NCI-H1105 treated with DMSO at 0.1 percent for 48 hours (cell line): Measurements from ENCODE around the gene DES.

Source experiments
- DNase-seq: peaks from one replicate; lab custom pipeline; 2025; lab: John Stamatoyannopoulos, UW

Gene DES

GRCh38 chr2:219419331-219420197 is 1.4 kb downstream of the DES start:
- no peak for DNase-seq

- DNase-seq, result no peak
Measured at GRCh38 chr2:219420687-219421086, 2.5 kb downstream of the DES start.

GRCh38 chr2:219421323-219421722 is 3.1 kb downstream of the DES start:
- no peak for DNase-seq

GRCh38 chr2:219422952-219423534 is 4.9 kb downstream of the DES start:
- no peak for DNase-seq

GRCh38 chr2:219423652-219424377 is 5.6 kb downstream of the DES start:
- peak; percentile 11 for DNase-seq

GRCh38 chr2:219425238-219426067 is 7.3 kb downstream of the DES start:
- no peak for DNase-seq

GRCh38 chr2:219426068-219426443 is 7.9 kb downstream of the DES start:
- no peak for DNase-seq

GRCh38 chr2:219426534-219427136 is 8.5 kb downstream of the DES start:
- DNase-seq, result no peak

GRCh38 chr2:219428469-219428868 is 10.3 kb downstream of the DES start:
- DNase-seq, result no peak

- DNase-seq, result no peak
Measured at GRCh38 chr2:219429958-219430606, 11.9 kb downstream of the DES start.

- DNase-seq, result peak; percentile 6
Measured at GRCh38 chr2:219430633-219431615, 12.7 kb downstream of the DES start.

GRCh38 chr2:219433666-219434467 is 15.7 kb downstream of the DES start:
- DNase-seq, result no peak

GRCh38 chr2:219434468-219434717 is 16.2 kb downstream of the DES start:
- no peak for DNase-seq

GRCh38 chr2:219434718-219435525 is 16.7 kb downstream of the DES start, which contains the start of gene SPEG:
TSS of gene SPEG (plus strand) at chr2:219434843. CDS start at chr2:219434978, 135 bp downstream.
- DNase-seq, result no peak

- DNase-seq, result no peak
Measured at GRCh38 chr2:219435701-219436100, 17.5 kb downstream of the DES start.

GRCh38 chr2:219436491-219436890 is 18.3 kb downstream of the DES start:
- no peak for DNase-seq

GRCh38 chr2:219437141-219437540 is 19.0 kb downstream of the DES start:
- DNase-seq, result no peak

- DNase-seq, result no peak
Measured at GRCh38 chr2:219437690-219438206, 19.6 kb downstream of the DES start.
